Anterior cingulate cortex (tissue), 58 donors: Measurements from ENCODE around the gene SDHAF2.
"Not testable (repeated sequence)": the region's sequence is repeated elsewhere in the genome, so short reads cannot be mapped to it uniquely, and the experiment has no call there.

ENCODE experiments used
- DNase-seq, 58 donors: peaks; one replicate each; lab custom pipeline; 2025; lab: John Stamatoyannopoulos, UW

SDHAF2 gene

DNA sequence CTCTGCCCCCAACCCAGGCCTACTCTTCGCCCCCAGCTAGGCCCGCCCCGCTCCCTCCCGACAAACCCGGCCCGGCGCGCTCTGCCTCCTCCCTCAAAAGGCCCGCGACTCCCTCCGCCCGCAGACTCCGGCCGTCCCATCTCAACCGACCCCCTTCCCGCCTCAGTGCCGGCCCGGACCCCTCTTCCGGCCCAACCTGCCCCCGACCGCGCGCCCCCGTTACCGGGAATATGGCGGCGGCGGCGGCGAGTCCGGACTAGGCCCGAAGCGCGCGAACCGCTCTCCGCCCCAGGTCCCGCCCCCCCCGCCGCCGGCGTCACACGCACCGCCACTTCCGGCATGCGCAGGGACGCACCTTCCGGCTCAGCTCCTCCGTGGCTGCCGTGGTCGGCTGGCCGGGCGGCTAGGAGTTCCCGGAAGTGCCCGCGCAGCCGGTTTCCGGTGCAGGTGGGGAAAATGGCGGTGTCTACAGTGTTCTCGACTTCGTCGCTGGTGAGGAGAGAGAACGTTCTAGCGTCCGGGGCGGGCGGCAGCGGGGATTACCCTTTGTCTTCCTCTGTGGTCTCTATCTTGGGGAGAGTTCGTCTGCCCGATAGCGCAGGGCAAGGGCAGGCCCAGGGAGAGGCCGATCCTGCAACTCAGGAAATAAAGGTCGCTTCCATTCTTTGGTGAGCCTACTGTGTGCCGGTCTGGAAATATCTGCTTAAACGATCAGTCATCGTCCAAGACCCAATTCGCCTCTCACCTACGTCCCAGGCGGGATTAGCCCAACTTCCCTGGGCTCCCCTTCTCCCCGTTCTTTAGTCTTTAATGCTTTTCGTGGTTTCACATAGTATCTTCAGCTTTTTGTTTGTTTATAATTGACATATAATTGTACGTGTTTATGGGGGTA lies at the start of gene SDHAF2, which contains the start of gene CPSF7:
SDHAF2 (plus strand) TSS at position 434 of the 892 bp plus-strand sequence; CDS start at position 457, 23 bp downstream.
CPSF7 (minus strand) TSS at position 285 of the 892 bp plus-strand sequence. CDS start 740 bp downstream, outside the sequence.
- peak; percentile 81 to 99 (median 95) for DNase-seq

DNA sequence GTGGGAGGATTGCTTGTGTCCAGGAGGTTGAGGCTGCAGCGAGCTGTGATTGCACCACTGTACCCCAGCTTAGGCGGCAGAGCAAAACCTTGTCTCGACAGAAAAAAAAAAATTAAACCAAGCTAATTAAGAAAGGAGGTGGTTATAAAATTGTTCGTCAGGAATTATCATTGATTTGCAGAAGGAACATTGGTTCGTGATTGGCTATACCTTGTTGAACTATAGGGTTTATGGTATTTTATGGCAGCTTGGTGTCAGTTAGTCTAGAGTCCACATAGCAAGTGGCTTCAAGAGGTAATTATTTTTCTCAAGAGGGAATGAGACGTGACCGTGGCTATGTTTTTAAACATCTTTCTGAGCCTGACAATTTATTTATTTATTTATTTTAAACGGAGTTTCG lies 49.0 kb upstream of the SDHAF2 start:
- DNase-seq = no peak

GRCh38 chr11:61383859-61384258 lies 46.1 kb upstream of the SDHAF2 start:
- DNase-seq = not testable (repeated sequence)

- DNase-seq = no peak
Observed at GRCh38 chr11:61384271-61385242, 45.4 kb upstream of the SDHAF2 start.

DNA sequence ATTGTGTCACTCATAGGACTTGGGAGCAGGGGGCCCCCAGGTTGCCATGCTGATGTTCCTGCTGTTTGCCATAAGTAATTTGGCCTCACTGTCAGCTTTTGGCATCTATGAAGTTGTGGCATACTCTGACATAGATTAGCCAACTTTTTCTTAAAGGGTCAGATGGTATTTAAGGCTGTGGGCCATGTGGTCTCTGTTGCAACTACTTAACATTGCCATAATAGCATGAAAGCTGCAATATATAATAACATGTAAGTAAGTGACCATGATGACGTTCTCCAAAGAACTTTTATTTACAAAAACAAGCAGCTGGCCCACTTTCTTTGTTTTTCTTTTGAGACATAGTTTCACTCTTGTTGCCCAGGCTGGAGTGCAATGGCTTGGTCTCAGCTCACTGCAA lies 39.8 kb upstream of the SDHAF2 start:
- no peak for DNase-seq

- peak in 4 of 58 donors; percentile 7 to 35 (median 10) for DNase-seq
Observed at GRCh38 chr11:61392981-61393595, 36.8 kb upstream of the SDHAF2 start.

GRCh38 chr11:61401173-61401572 lies 28.8 kb upstream of the SDHAF2 start:
- no peak for DNase-seq

DNA sequence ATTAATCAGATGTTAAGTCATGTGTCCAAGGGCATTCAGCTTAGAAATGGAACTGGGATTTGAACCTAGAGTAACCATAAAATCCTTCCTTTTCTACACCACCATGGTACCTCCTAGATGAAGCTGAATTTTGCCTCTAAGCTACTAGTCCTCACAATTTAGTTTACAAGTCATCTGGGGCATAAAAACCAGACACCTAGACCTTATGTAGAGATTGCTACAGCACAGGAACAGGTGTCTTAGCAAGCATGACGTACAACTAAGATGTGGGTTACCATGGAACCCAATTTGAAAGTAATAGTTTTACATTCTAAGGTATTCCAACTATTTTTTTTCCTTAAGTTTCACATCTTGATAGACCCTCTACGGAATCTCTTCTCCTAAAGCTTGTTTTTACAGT lies 28.4 kb upstream of the SDHAF2 start:
- no peak for DNase-seq

DNA sequence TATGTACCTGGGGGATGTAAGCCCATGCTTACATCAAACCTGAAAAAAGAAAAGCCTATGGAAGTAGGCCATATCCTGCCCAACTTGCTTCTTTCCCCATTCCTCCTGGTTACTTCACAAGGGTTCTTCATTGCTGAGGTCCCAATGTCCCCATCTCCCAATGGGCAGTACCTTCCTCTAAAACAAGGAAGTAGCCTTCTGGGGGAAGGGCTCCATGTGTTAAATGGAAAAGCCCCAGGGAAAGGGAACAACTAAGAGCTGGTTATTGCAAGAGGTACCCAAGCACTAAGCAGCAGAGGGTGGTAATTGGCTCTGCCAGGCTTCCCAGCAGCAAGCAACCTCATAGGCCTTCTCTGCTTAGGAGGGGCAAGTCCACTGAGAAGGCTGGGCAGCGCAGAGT lies 26.3 kb upstream of the SDHAF2 start:
- no peak for DNase-seq

GRCh38 chr11:61404103-61404502 lies 25.8 kb upstream of the SDHAF2 start:
- DNase-seq = no peak

- no peak for DNase-seq
Observed at GRCh38 chr11:61404641-61405040, 25.3 kb upstream of the SDHAF2 start.

- DNase-seq = peak in 21 of 58 donors; percentile 2 to 79 (median 18)
Observed at GRCh38 chr11:61406067-61406466, 23.9 kb upstream of the SDHAF2 start.

GRCh38 chr11:61406991-61407728 lies 22.8 kb upstream of the SDHAF2 start:
- DNase-seq = no peak

GRCh38 chr11:61411589-61411988 lies 18.3 kb upstream of the SDHAF2 start:
- no peak for DNase-seq

DNA sequence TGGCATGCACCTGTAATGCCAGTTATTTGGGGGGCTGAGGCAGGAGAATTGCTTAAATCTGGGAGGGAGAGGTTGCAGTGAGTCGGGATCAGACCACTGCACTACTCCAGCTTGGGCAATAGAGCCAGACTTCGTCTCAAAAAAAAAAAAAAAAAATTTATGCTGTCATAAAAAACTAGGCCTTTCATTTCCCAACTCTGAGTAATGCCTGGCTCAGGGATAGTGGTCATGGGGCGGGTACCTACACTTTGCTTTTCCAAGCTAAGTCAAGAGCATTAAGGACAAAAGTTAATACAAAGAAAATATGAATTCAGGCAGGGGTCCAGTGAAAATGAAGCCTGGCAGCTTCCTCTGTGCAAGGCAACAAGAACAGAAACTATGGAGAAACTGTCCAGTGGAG lies 16.4 kb upstream of the SDHAF2 start:
- DNase-seq = no peak

DNA sequence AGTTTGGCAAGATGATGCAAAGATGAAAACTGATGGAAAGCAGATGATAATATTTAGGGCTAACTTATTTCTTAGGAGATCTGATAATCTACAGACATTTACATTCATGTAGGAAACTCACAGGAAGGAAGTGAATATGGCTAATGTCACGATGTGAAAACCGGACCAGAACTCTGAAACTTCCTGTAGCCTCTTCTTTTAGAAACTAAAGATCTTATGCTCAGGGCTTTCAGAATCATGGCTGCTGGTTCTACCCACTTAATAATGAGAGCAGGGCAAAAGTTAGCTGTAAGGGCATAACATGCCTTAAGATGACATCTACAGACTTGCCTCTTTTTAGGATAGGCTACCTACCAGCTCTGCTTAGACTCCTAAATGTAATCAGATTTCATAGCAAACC lies 15.4 kb upstream of the SDHAF2 start:
- DNase-seq = no peak

GRCh38 chr11:61415381-61415780 lies 14.5 kb upstream of the SDHAF2 start:
- DNase-seq = no peak

DNA sequence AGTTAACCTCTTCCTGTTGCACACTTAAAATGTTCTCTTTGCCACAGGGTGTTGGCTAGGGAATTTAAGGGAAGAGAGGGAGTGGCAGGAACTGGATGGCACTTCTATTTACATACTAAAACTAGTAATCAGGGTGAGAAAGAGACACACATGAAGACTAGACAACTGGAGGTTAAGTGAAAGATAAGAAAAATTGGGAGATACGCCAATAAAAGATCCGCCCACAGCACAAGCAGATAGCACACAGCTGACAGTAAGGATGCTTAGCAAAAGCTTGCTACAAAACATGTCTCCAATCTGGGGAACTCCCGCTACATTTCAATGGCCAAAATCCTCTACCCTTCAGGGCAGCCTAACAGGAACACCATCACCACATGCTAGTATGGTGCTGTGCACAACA lies 13.0 kb upstream of the SDHAF2 start:
- no peak for DNase-seq

- no peak for DNase-seq
Observed at GRCh38 chr11:61417670-61418069, 12.3 kb upstream of the SDHAF2 start.

GRCh38 chr11:61418136-61418535 lies 11.8 kb upstream of the SDHAF2 start:
- no peak for DNase-seq
